Dedifferentiated amniotic fluid mesenchymal stem cell (primary cell): Measurements from ENCODE around the gene TEC.
A peak's percentile ranks its signal among the peaks of the same experiment; 100 is the strongest.

Experiments
- DNase-seq: peaks from one replicate; pipeline ENCODE4 v3.0.0-alpha.2; 2016; ENCODE audit errors: extremely low spot score

The TEC gene

GRCh38 chr4:48126621-48127020, 143.0 kb downstream of the TEC start:
- DNase-seq, result no peak

GRCh38 chr4:48124870-48125269, 144.8 kb downstream of the TEC start:
- DNase-seq, result no peak

GRCh38 chr4:48122756-48123155, 146.9 kb downstream of the TEC start:
- DNase-seq, result no peak

- DNase-seq, result no peak
Measured at GRCh38 chr4:48121180-48121579, 148.5 kb downstream of the TEC start.

GRCh38 chr4:48120132-48120531, 149.5 kb downstream of the TEC start:
- DNase-seq, result no peak

- DNase-seq, result no peak
Measured at GRCh38 chr4:48119646-48120045, 150.0 kb downstream of the TEC start.

GRCh38 chr4:48118081-48118480, 151.6 kb downstream of the TEC start:
- DNase-seq, result no peak

- DNase-seq, result no peak
Measured at GRCh38 chr4:48116582-48116981, 153.1 kb downstream of the TEC start.

GRCh38 chr4:48114412-48114811, 155.2 kb downstream of the TEC start:
- DNase-seq, result no peak

- DNase-seq, result no peak
Measured at GRCh38 chr4:48112017-48112667, 157.5 kb downstream of the TEC start.

GRCh38 chr4:48110452-48110978, 159.1 kb downstream of the TEC start:
- peak; percentile 41 for DNase-seq

GRCh38 chr4:48109413-48110263, 160.0 kb downstream of the TEC start:
- no peak for DNase-seq

GRCh38 chr4:48108309-48109073, 161.1 kb downstream of the TEC start:
- DNase-seq, result no peak

- no peak for DNase-seq
Measured at GRCh38 chr4:48105230-48105629, 164.4 kb downstream of the TEC start.

- no peak for DNase-seq
Measured at GRCh38 chr4:48103483-48104139, 166.0 kb downstream of the TEC start.

GRCh38 chr4:48102303-48102702, 167.3 kb downstream of the TEC start:
- no peak for DNase-seq

- no peak for DNase-seq
Measured at GRCh38 chr4:48100256-48100655, 169.4 kb downstream of the TEC start.

- no peak for DNase-seq
Measured at GRCh38 chr4:48095441-48095840, 174.2 kb downstream of the TEC start.

- DNase-seq, result no peak
Measured at GRCh38 chr4:48093991-48094416, 175.6 kb downstream of the TEC start.

GRCh38 chr4:48090621-48091020, 179.0 kb downstream of the TEC start:
- no peak for DNase-seq

- DNase-seq, result no peak
Measured at GRCh38 chr4:48085821-48086589, 183.6 kb downstream of the TEC start.
